Upper lobe of left lung (tissue), 4 donors: Measurements from ENCODE around the gene IPCEF1.

Experiments
- CTCF ChIP-seq, 6 experiments: fragments of 450-650 bp in 4 of 6; fragments of 200-600 bp in 2 of 6; sonication (generic) in 2 of 6; IDR thresholded peaks; one replicate each; pipeline ENCODE4 v1.5.1; 2016 to 2019; ENCODE audit warnings: antibody characterized with exemption in 6 of 6
- EP300 ChIP-seq, 4 donors: sonication (generic); formaldehyde crosslinking; IDR thresholded peaks; one replicate each; pipeline ENCODE4 v1.5.1; 2017; ENCODE audit warnings: antibody characterized with exemption in 4 of 4, control low read depth in 2 of 4
- POLR2A ChIP-seq, 4 donors: fragments of 450-650 bp; IDR thresholded peaks; one replicate each; pipeline ENCODE4 v1.5.1; 2016 to 2017; ENCODE audit warnings: antibody characterized with exemption in 4 of 4, mild to moderate bottlenecking in 2 of 4
- POLR2AphosphoS5 ChIP-seq, 2 donors: sonication (generic); formaldehyde crosslinking; IDR thresholded peaks; one replicate each; pipeline ENCODE4 v1.5.1; 2017; ENCODE audit warnings: antibody characterized with exemption in 2 of 2

DNA sequence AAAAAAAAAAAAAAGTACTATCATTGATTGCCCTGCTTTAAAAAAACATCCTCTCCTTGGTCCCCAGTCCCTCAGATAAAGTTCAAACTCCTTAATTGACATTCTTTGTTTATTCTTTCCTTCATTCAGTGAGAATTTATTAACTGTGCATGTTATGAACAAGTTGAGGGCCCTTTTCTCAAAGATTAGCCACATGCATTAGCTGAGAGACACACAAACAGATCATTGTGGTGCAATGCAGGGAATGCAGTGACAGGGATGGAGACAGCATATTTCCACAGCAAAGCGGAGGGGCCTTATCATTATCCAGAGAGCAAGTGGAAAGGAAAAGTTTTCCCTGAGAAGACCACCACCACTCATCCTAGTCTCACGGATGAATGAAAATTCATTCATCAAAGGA lies 21.9 kb upstream of the IPCEF1 start:
- no peak for TF ChIP-seq POLR2A (IDR thresholded peaks at IDR 0.05)
- TF ChIP-seq CTCF (IDR thresholded peaks at IDR 0.05), result no peak
- TF ChIP-seq EP300 (IDR thresholded peaks at IDR 0.05), result no peak
- TF ChIP-seq POLR2AphosphoS5 (IDR thresholded peaks at IDR 0.05), result no peak
